ENCODE data around the gene SPOP. TPM values are rescaled to one million over a fixed set of nuclear protein-coding genes. Genes with fewer than 3 reads are reported as not detected.

Gene SPOP
- total RNA-seq, 2 donors from 2014 or later, result 62.3 to 66.8 TPM

DNA sequence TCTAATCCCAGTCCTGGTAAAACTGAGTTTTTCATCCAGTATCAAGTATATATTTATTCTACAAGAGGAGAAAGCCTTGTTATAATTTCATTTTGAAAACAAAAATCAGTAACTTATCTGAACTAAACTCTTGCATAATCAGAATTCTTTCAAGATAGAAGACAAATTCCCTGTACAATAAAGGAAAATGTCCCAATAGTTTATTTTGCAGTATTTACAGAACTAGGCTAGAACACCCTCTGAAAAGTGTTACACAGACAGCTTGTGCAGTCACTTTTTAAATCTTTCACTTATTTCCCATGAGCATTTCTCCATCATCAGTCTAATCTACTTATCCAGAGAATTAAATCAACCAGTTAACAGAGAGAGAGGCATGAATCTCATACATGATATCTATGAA lies 48.5 kb downstream of the SPOP start:
- no peaks in the 10 kb centered on the region for H3K9me3 Mint-ChIP-seq
- H3K27ac Mint-ChIP-seq, result no peak overlapping the region
- no peak overlapping the region for H3K4me3 Mint-ChIP-seq
- peaks cover 22% of the 10 kb centered on the region for H3K4me1 Mint-ChIP-seq
- peaks cover 26% of the 10 kb centered on the region for H3K36me3 Mint-ChIP-seq (ENCODE audit: low read depth)
- H3K27me3 Mint-ChIP-seq, result no peaks in the 10 kb centered on the region
- no peak for ATAC-seq (replicated peaks)

DNA sequence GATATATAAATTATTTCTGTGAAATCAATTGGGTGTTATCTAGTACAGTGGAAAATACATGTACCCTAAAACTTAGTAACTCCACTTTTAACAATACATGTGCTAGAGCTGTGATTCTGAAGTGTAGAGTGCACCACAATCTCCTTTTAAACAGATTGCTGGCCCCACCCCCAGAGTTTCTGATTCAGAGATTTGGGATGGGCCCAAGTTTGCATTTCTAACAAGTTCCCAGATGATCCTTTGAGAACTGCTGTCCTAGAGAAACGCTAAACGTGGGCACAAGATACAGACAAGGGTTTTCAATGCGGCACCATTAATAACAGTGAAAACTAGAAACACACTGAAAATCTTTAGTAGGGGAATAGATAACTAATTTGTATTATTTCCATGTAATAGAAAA lies 53.0 kb downstream of the SPOP start:
- no peaks in the 10 kb centered on the region for H3K27me3 Mint-ChIP-seq
- peaks cover 11% of the 10 kb centered on the region for H3K4me1 Mint-ChIP-seq
- H3K4me3 Mint-ChIP-seq, result no peak overlapping the region
- peaks cover 55% of the 10 kb centered on the region for H3K36me3 Mint-ChIP-seq (ENCODE audit: low read depth)
- no peaks in the 10 kb centered on the region for H3K9me3 Mint-ChIP-seq
- no peak overlapping the region for H3K27ac Mint-ChIP-seq
- ATAC-seq (replicated peaks), result no peak

GRCh38 chr17:49621946-49622529 lies 55.9 kb downstream of the SPOP start:
- no peaks in the 10 kb centered on the region for H3K9me3 Mint-ChIP-seq
- no peak for ATAC-seq (replicated peaks)
- H3K4me1 Mint-ChIP-seq, result peaks cover 12% of the 10 kb centered on the region
- peak overlapping the region; percentile 10 for H3K27ac Mint-ChIP-seq
- no peak overlapping the region for H3K4me3 Mint-ChIP-seq
- peaks cover 77% of the 10 kb centered on the region for H3K36me3 Mint-ChIP-seq (ENCODE audit: low read depth)
- H3K27me3 Mint-ChIP-seq, result no peaks in the 10 kb centered on the region

GRCh38 chr17:49621420-49621819 lies 56.5 kb downstream of the SPOP start:
- Mint-ChIP-seq H3K4me3 (no peak overlapping the region), H3K9me3 (no peaks in the 10 kb centered on the region), H3K36me3 (ENCODE audit: low read depth) (peaks cover 83% of the 10 kb centered on the region), H3K27ac (peak overlapping the region; percentile 10), H3K4me1 (peaks cover 12% of the 10 kb centered on the region), H3K27me3 (no peaks in the 10 kb centered on the region)
- no peak for ATAC-seq (replicated peaks)

DNA sequence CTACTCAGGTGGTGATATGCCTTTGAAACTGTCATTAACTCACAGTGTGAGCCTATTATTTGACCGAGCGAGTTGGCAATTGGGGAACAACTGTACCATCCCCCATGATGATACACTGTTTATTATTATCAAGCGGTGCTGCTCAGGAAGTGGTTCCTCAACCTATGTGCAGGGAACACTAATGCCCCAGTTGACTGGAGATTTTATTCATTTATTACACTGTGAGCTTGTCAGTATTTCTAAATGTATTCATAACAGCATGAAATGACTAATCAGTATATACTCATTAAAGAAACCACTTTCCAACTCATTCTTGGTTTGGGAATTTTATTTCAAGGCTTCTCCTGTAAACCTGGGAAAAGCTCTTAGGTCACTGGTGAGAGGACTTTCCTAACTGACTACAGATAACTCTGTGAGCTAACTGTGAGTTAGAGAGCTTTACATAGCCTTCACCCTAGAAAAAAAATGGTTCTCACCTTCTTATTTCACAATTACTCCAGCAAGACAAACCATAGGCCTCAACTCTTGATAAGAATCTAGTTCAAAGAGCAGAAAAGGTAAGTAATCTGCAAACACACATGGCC lies 59.8 kb downstream of the SPOP start:
- peak overlapping the region; percentile 63 for H3K27ac Mint-ChIP-seq

DNA sequence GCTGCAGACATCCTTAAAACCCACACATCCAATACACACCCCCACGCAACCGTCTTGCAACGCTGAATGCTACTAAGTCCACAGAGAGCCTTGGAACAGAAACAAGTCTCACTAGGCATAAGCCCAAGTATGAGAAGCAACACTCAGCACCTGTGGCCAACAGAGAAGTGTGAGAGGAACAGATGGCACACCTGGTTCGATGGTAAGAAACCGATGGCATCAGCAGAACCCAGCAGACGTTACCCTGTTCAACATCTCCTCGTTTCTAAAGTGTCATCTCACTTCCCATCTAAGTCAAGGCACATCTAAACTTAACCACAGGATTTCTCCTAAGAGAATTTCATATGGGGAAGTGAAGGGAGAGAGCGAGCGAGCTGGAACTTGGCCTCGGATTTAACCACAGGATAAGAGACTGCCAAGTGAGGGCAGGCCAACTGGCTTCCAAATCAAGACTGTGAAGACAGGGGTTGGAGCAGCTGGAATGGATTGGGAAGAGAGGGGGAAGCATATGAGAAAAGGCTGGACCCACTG lies 61.2 kb downstream of the SPOP start:
- Mint-ChIP-seq H3K27ac (peak overlapping the region; percentile 79), H3K27me3 (no peaks in the 10 kb centered on the region), H3K36me3 (ENCODE audit: low read depth) (peaks cover 98% of the 10 kb centered on the region), H3K4me1 (peaks cover 17% of the 10 kb centered on the region), H3K9me3 (no peaks in the 10 kb centered on the region), H3K4me3 (no peak overlapping the region)
- ATAC-seq (replicated peaks), result no peak

More for the DNA sequence above, 59.8 kb downstream of the SPOP start:
- H3K9me3 Mint-ChIP-seq, result no peaks in the 10 kb centered on the region
- peaks cover 100% of the 10 kb centered on the region for H3K36me3 Mint-ChIP-seq (ENCODE audit: low read depth)
- no peaks in the 10 kb centered on the region for H3K27me3 Mint-ChIP-seq
- ATAC-seq (replicated peaks), result peak; percentile 93
- H3K4me1 Mint-ChIP-seq, result peaks cover 17% of the 10 kb centered on the region
- H3K4me3 Mint-ChIP-seq, result no peak overlapping the region

DNA sequence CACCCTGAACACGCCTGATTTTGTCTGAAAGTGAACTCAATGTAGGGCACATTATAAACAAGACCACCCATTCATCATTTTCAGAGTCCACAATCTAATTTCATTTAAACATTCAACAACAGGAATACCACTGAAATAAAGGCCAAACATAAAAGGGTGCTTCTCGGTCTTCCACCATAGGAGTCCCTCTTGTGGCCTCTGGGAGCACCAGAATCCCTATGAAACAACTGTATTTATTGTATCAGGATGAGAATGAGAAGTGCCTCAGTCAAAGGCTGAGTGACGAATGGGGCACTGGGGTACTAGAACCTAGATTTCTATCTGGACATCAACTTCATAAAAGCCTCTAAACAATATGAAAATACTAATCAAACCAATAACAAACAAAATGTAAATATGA lies 61.8 kb downstream of the SPOP start:
- no peak overlapping the region for H3K4me3 Mint-ChIP-seq
- peaks cover 17% of the 10 kb centered on the region for H3K4me1 Mint-ChIP-seq
- peak overlapping the region; percentile 79 for H3K27ac Mint-ChIP-seq
- peaks cover 98% of the 10 kb centered on the region for H3K36me3 Mint-ChIP-seq (ENCODE audit: low read depth)
- H3K9me3 Mint-ChIP-seq, result no peaks in the 10 kb centered on the region
- H3K27me3 Mint-ChIP-seq, result no peaks in the 10 kb centered on the region
- no peak for ATAC-seq (replicated peaks)

DNA sequence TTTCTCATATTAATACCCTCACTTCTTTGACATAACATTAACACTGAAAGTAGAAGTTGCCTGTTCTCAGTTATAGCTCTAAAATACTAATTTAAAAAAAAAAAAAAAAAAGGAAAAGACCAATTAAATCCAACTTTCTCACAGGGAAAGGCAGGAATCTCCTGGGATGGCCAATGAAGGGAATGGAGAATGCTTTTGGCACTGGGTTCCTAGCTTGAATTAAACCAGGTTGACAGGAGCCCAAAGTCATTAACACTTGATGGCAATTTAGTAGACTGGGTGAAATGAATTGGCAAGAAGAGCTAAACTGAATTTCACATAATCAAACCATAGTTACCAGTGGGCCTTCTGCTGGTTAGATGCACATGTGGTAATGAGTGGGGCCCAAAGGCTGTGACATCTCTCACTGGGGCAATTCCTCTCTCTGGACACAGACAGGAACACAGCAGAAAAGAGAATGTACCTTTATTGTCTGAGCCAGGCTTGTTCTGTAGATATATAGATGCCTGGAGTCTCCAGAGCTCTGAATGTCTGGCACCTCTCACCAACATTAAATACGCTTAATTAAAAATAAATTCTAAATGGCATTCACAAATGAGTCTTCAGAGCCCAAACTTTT lies 64.6 kb downstream of the SPOP start:
- peaks cover 8% of the 10 kb centered on the region for H3K4me1 Mint-ChIP-seq

DNA sequence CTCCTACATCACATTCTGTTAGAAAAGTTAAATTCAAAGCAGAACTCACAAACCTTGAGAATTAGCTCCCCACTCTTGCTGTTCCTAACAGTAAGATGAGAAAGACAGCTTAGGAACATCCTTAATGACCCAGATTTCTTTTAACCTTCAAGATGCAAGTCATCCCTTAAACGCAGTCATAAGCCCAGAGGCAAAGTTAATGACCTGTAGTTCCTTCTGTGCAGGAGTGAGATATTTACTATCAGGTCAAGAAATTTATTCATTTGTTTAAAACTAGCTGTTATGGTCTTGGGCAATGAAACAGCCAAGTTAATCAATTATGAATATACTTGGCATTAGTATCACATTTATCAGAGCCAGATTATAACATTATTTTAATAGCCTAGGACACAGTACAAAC lies 65.2 kb downstream of the SPOP start:
- H3K4me1 Mint-ChIP-seq, result peaks cover 5% of the 10 kb centered on the region
- no peaks in the 10 kb centered on the region for H3K9me3 Mint-ChIP-seq
- no peak for ATAC-seq (replicated peaks)
- no peak overlapping the region for H3K4me3 Mint-ChIP-seq
- no peak overlapping the region for H3K27ac Mint-ChIP-seq
- peaks cover 98% of the 10 kb centered on the region for H3K36me3 Mint-ChIP-seq (ENCODE audit: low read depth)
- no peaks in the 10 kb centered on the region for H3K27me3 Mint-ChIP-seq

More for the DNA sequence above, 64.6 kb downstream of the SPOP start:
- Mint-ChIP-seq H3K27ac (no peak overlapping the region), H3K9me3 (no peaks in the 10 kb centered on the region), H3K27me3 (no peaks in the 10 kb centered on the region), H3K4me3 (no peak overlapping the region), H3K36me3 (ENCODE audit: low read depth) (peaks cover 98% of the 10 kb centered on the region)
- ATAC-seq (replicated peaks), result no peak

DNA sequence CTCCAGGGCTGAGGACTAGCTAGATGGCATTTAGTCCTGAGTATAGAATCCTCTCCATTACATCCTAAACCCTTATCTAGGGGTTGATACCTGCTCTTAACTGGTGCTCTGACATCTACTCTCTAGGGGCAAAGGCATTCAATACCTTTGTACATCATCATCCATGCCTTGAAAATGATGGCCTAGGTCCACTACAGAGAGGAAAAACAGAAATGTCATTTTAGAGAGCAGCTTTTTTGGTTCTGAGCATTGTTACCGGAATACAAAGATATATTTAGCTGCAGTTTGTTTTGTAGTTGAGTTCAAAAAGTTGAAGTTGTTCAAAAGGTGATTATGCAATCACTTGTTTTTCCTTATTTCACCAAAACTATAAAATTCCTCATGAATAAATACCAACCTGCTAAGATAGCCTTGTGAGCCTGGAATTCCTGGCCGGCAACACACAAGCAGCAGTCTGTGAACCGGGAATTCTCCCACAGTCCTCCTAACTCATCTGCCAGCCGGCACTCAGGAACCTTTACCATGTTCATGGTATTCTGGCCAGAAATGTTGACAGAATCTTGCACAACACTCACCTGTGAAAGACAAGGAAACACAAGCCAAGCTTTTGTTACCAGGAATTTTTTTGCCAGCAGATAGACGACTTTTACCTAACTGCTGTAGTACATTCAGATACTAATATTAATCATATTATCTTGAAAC lies 66.9 kb downstream of the SPOP start:
- Mint-ChIP-seq H3K9me3 (no peaks in the 10 kb centered on the region), H3K4me1 (peaks cover 5% of the 10 kb centered on the region), H3K27ac (peak overlapping the region; percentile 41), H3K36me3 (ENCODE audit: low read depth) (peaks cover 98% of the 10 kb centered on the region), H3K27me3 (no peaks in the 10 kb centered on the region), H3K4me3 (no peak overlapping the region)
- ATAC-seq (replicated peaks), result no peak

- H3K4me3 Mint-ChIP-seq, result no peak overlapping the region
- H3K4me1 Mint-ChIP-seq, result no peaks in the 10 kb centered on the region
- H3K27ac Mint-ChIP-seq, result no peak overlapping the region
- no peaks in the 10 kb centered on the region for H3K9me3 Mint-ChIP-seq
- peaks cover 95% of the 10 kb centered on the region for H3K36me3 Mint-ChIP-seq (ENCODE audit: low read depth)
- no peaks in the 10 kb centered on the region for H3K27me3 Mint-ChIP-seq
- no peak for ATAC-seq (replicated peaks)
Observed at GRCh38 chr17:49604314-49604869, 73.5 kb downstream of the SPOP start.

- no peaks in the 10 kb centered on the region for H3K27me3 Mint-ChIP-seq
- ATAC-seq (replicated peaks), result no peak
- no peak overlapping the region for H3K27ac Mint-ChIP-seq
- H3K36me3 Mint-ChIP-seq (ENCODE audit: low read depth), result peaks cover 95% of the 10 kb centered on the region
- H3K4me1 Mint-ChIP-seq, result no peaks in the 10 kb centered on the region
- no peaks in the 10 kb centered on the region for H3K9me3 Mint-ChIP-seq
- H3K4me3 Mint-ChIP-seq, result no peak overlapping the region
Observed at GRCh38 chr17:49603720-49604119, 74.2 kb downstream of the SPOP start.

GRCh38 chr17:49603238-49603637 lies 74.7 kb downstream of the SPOP start:
- H3K27ac Mint-ChIP-seq, result peak overlapping the region; percentile 65
- no peaks in the 10 kb centered on the region for H3K9me3 Mint-ChIP-seq
- no peak for ATAC-seq (replicated peaks)
- peaks cover 95% of the 10 kb centered on the region for H3K36me3 Mint-ChIP-seq (ENCODE audit: low read depth)
- no peaks in the 10 kb centered on the region for H3K4me1 Mint-ChIP-seq
- H3K4me3 Mint-ChIP-seq, result no peak overlapping the region
- no peaks in the 10 kb centered on the region for H3K27me3 Mint-ChIP-seq

DNA sequence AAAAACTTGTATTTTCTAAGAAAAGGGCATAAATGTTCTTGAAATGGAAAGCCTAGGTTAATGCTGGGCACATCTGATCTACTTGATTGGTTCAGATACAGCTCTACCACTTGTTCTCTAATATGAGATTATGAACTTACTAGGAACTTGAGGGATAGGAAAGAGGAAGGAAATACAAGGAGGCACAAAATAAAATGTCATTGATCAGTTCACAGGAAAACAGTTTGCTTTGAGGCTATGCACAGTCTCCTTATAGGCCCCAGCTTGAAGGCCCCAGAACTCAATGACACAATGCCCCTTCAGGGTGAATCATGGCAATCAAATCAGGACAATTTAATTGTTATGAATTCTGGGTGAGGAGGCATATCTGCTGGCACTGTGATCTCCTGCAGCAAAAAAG lies 75.1 kb downstream of the SPOP start:
- Mint-ChIP-seq H3K36me3 (ENCODE audit: low read depth) (peaks cover 95% of the 10 kb centered on the region), H3K4me3 (no peak overlapping the region), H3K27me3 (no peaks in the 10 kb centered on the region), H3K9me3 (no peaks in the 10 kb centered on the region), H3K27ac (peak overlapping the region; percentile 65), H3K4me1 (no peaks in the 10 kb centered on the region)
- no peak for ATAC-seq (replicated peaks)

Measured in activated T-helper 17 cell treated with anti-CD3 and anti-CD28 coated beads, Interleukin-2, amount 50 U/mL, for 72 hours (primary cell).